CD4-positive, alpha-beta T cell (primary cell): ENCODE data around the gene NME4. TPM values are rescaled to one million over a fixed set of nuclear protein-coding genes. Genes with fewer than 3 reads are reported as not detected.
"Not testable (repeated sequence)": the region's sequence is repeated elsewhere in the genome, so short reads cannot be mapped to it uniquely, and the experiment has no call there.

Source experiments
- ATAC-seq: fragments of 200-7000 bp; cut with Tn5 transposase; one replicate; pipeline ENCODE4 v1.10.0; 2022; ENCODE audit warnings: mild to moderate bottlenecking; ENCODE audit not compliant: poor library complexity
- CTCF ChIA-PET: fragments of 350-600 bp; sonication (Branson Sonifier 250); formaldehyde crosslinking; loops from one replicate; lab custom pipeline; 2021; ENCODE audit warnings: antibody characterized with exemption, inconsistent platforms; lab: Charles Lee
- POLR2A ChIA-PET: fragments of 350-600 bp; sonication (Branson Sonifier 250); formaldehyde crosslinking; loops from one replicate; lab custom pipeline; 2021; ENCODE audit warnings: antibody characterized with exemption, inconsistent platforms; lab: Charles Lee
- DNase-seq, 14 experiments: peaks; one replicate each; pipeline ENCODE4 v3.0.0-alpha.2; 2013 to 2020; ENCODE audit warnings: mixed read lengths in 2 of 14
- H3K27ac ChIP-seq, 2 donors: one replicate each; pipeline versions ENCODE4 v1.5.1 to v1.7.0; 2013; ENCODE audit warnings: low read length in 2 of 2, low read depth in 1 of 2, mild to moderate bottlenecking in 1 of 2
- H3K27me3 ChIP-seq, 2 experiments: 1 replicate in 1 of 2; 2 replicates in 1 of 2; pipeline versions ENCODE4 v1.6.1 to v1.7.0; 2013; ENCODE audit warnings: low read length in 2 of 2, control low read depth in 1 of 2, mild to moderate bottlenecking in 1 of 2, moderate library complexity in 1 of 2; ENCODE audit not compliant: insufficient read depth in 2 of 2, control insufficient read depth in 1 of 2
- H3K36me3 ChIP-seq: one replicate; pipeline ENCODE4 v1.6.1; 2013; ENCODE audit warnings: low read length, control low read depth; ENCODE audit not compliant: insufficient read depth
- H3K4me1 ChIP-seq: one replicate; pipeline ENCODE4 v1.6.1; 2013; ENCODE audit warnings: low read length, control low read depth; ENCODE audit not compliant: insufficient read depth
- H3K4me3 ChIP-seq: one replicate; pipeline ENCODE4 v1.5.1; 2013; ENCODE audit warnings: mild to moderate bottlenecking, low read length, moderate library complexity
- H3K9me3 ChIP-seq, 2 experiments: 1 replicate in 1 of 2; 2 replicates in 1 of 2; pipeline versions ENCODE4 v1.6.1 to v1.7.0; 2013; ENCODE audit warnings: low read length in 2 of 2, mild to moderate bottlenecking in 2 of 2, control low read depth in 1 of 2, moderate library complexity in 1 of 2; ENCODE audit not compliant: control insufficient read depth in 1 of 2, insufficient read depth in 1 of 2
- H3K27ac Mint-ChIP-seq: one replicate; pipeline ENCODE4 v1.8.0; 2020; ENCODE audit warnings: mixed read lengths
- H3K27me3 Mint-ChIP-seq: one replicate; pipeline ENCODE4 v1.8.0; 2021; ENCODE audit warnings: mixed read lengths
- H3K36me3 Mint-ChIP-seq: one replicate; pipeline ENCODE4 v1.8.0; 2021; ENCODE audit warnings: low read depth, mixed read lengths
- H3K4me1 Mint-ChIP-seq: one replicate; pipeline ENCODE4 v1.8.0; 2021; ENCODE audit warnings: low read depth, mixed read lengths
- H3K4me3 Mint-ChIP-seq: one replicate; pipeline ENCODE4 v1.8.0; 2020; ENCODE audit warnings: mild to moderate bottlenecking, mixed read lengths
- H3K9me3 Mint-ChIP-seq: one replicate; pipeline ENCODE4 v1.8.0; 2020; ENCODE audit warnings: mixed read lengths
- intact Hi-C, 2 experiments: fragments of 100-400 bp; cut with DNase I in 1 of 2; cut with micrococcal nuclease in 1 of 2; formaldehyde crosslinking; loops; one replicate each; pipeline versions ENCODE4 v1.15.1 to v1.9.0; 2023 to 2025; cut with DNase I, micrococcal nuclease
- total RNA-seq, 174 experiments: library from RNA in 2 of 174; stranded (reverse) in 2 of 174; gene quantifications; one replicate each; pipeline ENCODE4 v1.2.3 and lab custom pipeline; 2021 to 2026
- TF ChIP-seq, protein P1 (sequence below): fragments of 200-600 bp; IDR thresholded peaks from one replicate; pipeline ENCODE4 v1.8.0; 2022; ENCODE audit warnings: antibody characterized with exemption, mild to moderate bottlenecking

The NME4 gene
- total RNA-seq, 2 experiments from 2014 or later: 31.2 to 32.6 TPM

DNA sequence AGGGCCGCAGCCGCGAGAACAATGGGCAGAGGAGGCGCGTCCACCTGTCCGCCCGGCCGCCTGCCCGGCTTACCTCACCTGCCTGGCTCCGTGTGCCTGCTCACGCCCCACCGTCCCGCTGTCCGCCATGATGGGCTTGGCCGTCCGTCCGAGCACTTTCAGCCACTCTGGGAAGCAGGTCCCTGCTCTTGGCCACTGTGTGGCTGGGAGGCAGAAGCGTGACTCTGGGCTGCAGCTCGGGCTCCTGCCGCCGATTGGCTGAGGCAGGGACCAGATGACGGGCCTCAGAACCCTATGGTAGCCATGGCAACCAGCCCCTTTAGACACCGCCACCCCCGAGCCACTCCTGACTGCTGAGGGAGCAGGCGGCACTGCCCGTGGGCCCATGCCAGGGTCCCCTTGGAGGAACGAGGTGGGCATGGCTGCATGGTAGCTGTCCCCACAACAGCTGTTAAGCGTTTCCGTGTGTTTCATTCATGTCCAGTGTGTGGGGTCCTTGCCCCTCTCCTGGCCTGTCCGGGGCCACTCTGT lies 35.6 kb upstream of the NME4 start:
- no peaks in the 10 kb centered on the region for H3K27me3 ChIP-seq
- Mint-ChIP-seq H3K36me3 (no peaks in the 10 kb centered on the region), H3K4me1 (peaks cover 6% of the 10 kb centered on the region), H3K27ac (no peak overlapping the region), H3K9me3 (no peaks in the 10 kb centered on the region), H3K27me3 (no peaks in the 10 kb centered on the region), H3K4me3 (no peak overlapping the region)
- TF ChIP-seq, protein P1, sequence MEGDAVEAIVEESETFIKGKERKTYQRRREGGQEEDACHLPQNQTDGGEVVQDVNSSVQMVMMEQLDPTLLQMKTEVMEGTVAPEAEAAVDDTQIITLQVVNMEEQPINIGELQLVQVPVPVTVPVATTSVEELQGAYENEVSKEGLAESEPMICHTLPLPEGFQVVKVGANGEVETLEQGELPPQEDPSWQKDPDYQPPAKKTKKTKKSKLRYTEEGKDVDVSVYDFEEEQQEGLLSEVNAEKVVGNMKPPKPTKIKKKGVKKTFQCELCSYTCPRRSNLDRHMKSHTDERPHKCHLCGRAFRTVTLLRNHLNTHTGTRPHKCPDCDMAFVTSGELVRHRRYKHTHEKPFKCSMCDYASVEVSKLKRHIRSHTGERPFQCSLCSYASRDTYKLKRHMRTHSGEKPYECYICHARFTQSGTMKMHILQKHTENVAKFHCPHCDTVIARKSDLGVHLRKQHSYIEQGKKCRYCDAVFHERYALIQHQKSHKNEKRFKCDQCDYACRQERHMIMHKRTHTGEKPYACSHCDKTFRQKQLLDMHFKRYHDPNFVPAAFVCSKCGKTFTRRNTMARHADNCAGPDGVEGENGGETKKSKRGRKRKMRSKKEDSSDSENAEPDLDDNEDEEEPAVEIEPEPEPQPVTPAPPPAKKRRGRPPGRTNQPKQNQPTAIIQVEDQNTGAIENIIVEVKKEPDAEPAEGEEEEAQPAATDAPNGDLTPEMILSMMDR: no peak
- no peak overlapping the region for H3K27ac ChIP-seq
- no peaks in the 10 kb centered on the region for H3K9me3 ChIP-seq
- H3K4me3 ChIP-seq: no peak overlapping the region
- ATAC-seq: no peak
- no peak for DNase-seq
- CTCF ChIA-PET: interaction anchor here (0.7 to 2.5 kb wide), 8 partner anchors 11 to 295 kb away, joined by 3 to 19 read pairs (median 4); partner anchors contain the start of gene FAM234A
- POLR2A ChIA-PET: interaction anchor here (0.8 kb wide), 1 partner anchor 126 kb away, joined by 3 read pairs; no protein-coding TSS in a partner anchor
- peaks cover 29% of the 10 kb centered on the region for H3K4me1 ChIP-seq
- peaks cover 1% of the 10 kb centered on the region for H3K36me3 ChIP-seq
- intact Hi-C loops: no loop called here

DNA sequence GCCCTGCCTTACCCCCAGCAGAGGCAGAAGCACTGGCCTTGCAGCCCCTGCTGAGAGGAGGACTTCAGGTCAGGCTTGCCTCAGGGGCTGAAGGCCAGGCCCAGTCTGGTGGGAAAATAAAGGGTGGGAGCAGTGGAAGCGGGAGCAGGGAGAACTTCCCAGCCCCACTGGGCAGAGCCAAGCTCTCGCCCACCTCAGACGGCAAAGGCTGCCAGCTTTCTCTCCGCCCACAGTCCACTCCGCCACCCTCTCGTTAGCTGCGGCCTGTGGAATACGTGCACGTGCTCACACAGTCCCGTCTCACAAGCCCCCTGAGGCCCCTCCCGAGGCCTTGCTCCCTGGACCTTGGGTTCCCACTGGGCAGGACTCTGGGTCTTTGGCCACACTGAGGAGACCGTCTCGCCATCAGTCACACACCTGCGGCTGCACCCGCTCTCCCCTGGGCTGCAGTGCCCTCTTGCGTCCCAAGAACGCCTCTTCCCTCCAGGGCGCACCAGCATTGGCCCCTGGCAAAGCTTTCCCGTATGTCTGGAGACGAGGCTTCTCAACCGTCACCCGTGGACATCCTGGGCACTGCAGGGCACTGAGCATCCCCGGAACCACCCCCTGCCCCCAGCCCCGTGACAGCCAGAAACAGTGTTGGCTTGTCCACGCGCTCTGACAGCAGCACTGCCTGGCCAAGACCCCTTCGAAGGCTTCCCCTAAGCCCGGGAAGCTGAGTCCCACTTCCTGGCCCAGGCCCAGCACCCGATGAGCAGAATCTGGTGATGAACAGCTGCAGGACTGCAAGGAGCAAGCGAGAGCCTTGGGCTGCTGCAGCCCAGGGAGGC lies 34.9 kb upstream of the NME4 start:
- peak overlapping the region; percentile 50 for H3K27ac Mint-ChIP-seq
- H3K9me3 Mint-ChIP-seq: no peaks in the 10 kb centered on the region
- peak; percentile 63 to 88 (median 71) for DNase-seq
- H3K4me1 Mint-ChIP-seq: peaks cover 6% of the 10 kb centered on the region
- Histone ChIP-seq H3K4me1 (peaks cover 22% of the 10 kb centered on the region), H3K27ac (no peak overlapping the region), H3K27me3 (no peaks in the 10 kb centered on the region), H3K36me3 (peaks cover 8% of the 10 kb centered on the region), H3K9me3 (no peaks in the 10 kb centered on the region), H3K4me3 (no peak overlapping the region)
- H3K36me3 Mint-ChIP-seq: peaks cover 5% of the 10 kb centered on the region
- H3K4me3 Mint-ChIP-seq: peak overlapping the region; percentile 46
- intact Hi-C loops: loop anchor here (1.0 kb wide), 3 partner anchors 244 to 255 kb away; no protein-coding TSS in a partner anchor
- TF ChIP-seq, protein P1: peak; percentile 72
- H3K27me3 Mint-ChIP-seq: no peaks in the 10 kb centered on the region
- ChIA-PET POLR2A (interaction anchor here (0.5 to 1.3 kb wide), 6 partner anchors 8 to 245 kb away, joined by 3 to 4 read pairs (median 4); partner anchors contain the start of genes DECR2 and MRPL28), CTCF (interaction anchor here (0.6 to 2.5 kb wide), 14 partner anchors 9 to 296 kb away, joined by 3 to 19 read pairs (median 4); partner anchors contain the start of genes FAM234A, LUC7L and MRPL28)
- ATAC-seq: peak; percentile 99

DNA sequence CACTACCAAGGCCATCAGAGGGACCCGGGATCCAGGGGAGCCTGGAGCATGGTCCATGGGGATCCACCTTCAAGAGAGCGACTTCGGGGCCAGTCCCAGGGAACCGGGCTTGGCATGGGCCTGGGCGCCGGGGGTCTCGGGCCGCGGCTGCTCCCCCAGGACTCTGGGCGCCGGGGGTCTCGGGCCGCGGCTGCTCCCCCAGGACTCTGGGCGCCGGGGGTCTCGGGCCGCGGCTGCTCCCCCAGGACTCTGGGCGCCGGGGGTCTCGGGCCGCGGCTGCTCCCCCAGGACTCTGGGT lies 34.3 kb upstream of the NME4 start:
- H3K4me3 ChIP-seq, H3K27me3 ChIP-seq, H3K4me3 Mint-ChIP-seq, H3K9me3 Mint-ChIP-seq, ATAC-seq, H3K27me3 Mint-ChIP-seq, H3K27ac ChIP-seq, H3K4me1 Mint-ChIP-seq, DNase-seq, H3K27ac Mint-ChIP-seq, H3K36me3 Mint-ChIP-seq, H3K9me3 ChIP-seq: not testable (repeated sequence)
- POLR2A ChIA-PET: interaction anchor here (0.5 to 1.3 kb wide), 5 partner anchors 8 to 246 kb away, joined by 3 to 4 read pairs (median 4); partner anchors contain the start of genes DECR2 and MRPL28
- intact Hi-C loops: loop anchor here (1.0 kb wide), 3 partner anchors 244 to 255 kb away; no protein-coding TSS in a partner anchor
- CTCF ChIA-PET: interaction anchor here (0.6 to 2.5 kb wide), 12 partner anchors 8 to 297 kb away, joined by 3 to 19 read pairs (median 4); partner anchors contain the start of genes FAM234A, LUC7L and MRPL28
- Histone ChIP-seq H3K36me3 (peaks cover 14% of the 10 kb centered on the region), H3K4me1 (peaks cover 21% of the 10 kb centered on the region)
